ENCODE data around the gene TRAK1. TPM values are rescaled to one million over a fixed set of nuclear protein-coding genes. Genes with fewer than 3 reads are reported as not detected.

TRAK1 gene
- total RNA-seq, 1 experiment from 2014 or later: 41.0 TPM

DNA sequence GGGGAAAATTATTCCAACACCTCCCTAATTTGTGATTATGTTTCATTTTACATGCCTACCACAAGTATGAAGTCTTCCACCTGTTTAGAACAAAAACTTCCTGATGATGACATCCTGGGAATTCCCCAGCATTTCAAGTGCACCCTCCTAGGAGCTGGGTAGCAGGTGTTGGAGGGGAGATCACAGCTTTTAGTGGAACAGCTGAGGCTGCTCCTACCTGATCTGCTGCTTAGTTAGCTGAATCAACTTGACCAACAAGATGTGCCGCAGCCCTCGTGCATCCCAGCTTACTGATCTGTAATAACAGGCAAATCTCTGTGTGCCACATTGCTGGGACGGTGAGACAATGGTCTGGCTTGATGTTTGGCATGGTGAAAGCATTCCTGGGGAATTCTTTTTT lies 29.7 kb downstream of the TRAK1 start:
- H3K36me3 Mint-ChIP-seq: peaks cover 5% of the 10 kb centered on the region
- no peak for TF ChIP-seq SOX15 (CRISPR knock-in tag; IDR thresholded peaks at IDR 0.05)
- TF ChIP-seq, protein P1, sequence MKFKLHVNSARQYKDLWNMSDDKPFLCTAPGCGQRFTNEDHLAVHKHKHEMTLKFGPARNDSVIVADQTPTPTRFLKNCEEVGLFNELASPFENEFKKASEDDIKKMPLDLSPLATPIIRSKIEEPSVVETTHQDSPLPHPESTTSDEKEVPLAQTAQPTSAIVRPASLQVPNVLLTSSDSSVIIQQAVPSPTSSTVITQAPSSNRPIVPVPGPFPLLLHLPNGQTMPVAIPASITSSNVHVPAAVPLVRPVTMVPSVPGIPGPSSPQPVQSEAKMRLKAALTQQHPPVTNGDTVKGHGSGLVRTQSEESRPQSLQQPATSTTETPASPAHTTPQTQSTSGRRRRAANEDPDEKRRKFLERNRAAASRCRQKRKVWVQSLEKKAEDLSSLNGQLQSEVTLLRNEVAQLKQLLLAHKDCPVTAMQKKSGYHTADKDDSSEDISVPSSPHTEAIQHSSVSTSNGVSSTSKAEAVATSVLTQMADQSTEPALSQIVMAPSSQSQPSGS (CRISPR knock-in tag; IDR thresholded peaks at IDR 0.05; ENCODE audit: borderline replicate concordance, low read depth): no peak
- no peak for TF ChIP-seq FOXK1 (CRISPR knock-in tag; IDR thresholded peaks at IDR 0.05)
- TF ChIP-seq OVOL2 (CRISPR knock-in tag; IDR thresholded peaks at IDR 0.05; ENCODE audit: borderline replicate concordance): no peak
- TF ChIP-seq, protein P2, sequence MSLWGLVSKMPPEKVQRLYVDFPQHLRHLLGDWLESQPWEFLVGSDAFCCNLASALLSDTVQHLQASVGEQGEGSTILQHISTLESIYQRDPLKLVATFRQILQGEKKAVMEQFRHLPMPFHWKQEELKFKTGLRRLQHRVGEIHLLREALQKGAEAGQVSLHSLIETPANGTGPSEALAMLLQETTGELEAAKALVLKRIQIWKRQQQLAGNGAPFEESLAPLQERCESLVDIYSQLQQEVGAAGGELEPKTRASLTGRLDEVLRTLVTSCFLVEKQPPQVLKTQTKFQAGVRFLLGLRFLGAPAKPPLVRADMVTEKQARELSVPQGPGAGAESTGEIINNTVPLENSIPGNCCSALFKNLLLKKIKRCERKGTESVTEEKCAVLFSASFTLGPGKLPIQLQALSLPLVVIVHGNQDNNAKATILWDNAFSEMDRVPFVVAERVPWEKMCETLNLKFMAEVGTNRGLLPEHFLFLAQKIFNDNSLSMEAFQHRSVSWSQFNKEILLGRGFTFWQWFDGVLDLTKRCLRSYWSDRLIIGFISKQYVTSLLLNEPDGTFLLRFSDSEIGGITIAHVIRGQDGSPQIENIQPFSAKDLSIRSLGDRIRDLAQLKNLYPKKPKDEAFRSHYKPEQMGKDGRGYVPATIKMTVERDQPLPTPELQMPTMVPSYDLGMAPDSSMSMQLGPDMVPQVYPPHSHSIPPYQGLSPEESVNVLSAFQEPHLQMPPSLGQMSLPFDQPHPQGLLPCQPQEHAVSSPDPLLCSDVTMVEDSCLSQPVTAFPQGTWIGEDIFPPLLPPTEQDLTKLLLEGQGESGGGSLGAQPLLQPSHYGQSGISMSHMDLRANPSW (CRISPR knock-in tag; conservative IDR thresholded peaks at IDR 0.05; ENCODE audit: low read depth): no peak
- TF ChIP-seq, protein P3, sequence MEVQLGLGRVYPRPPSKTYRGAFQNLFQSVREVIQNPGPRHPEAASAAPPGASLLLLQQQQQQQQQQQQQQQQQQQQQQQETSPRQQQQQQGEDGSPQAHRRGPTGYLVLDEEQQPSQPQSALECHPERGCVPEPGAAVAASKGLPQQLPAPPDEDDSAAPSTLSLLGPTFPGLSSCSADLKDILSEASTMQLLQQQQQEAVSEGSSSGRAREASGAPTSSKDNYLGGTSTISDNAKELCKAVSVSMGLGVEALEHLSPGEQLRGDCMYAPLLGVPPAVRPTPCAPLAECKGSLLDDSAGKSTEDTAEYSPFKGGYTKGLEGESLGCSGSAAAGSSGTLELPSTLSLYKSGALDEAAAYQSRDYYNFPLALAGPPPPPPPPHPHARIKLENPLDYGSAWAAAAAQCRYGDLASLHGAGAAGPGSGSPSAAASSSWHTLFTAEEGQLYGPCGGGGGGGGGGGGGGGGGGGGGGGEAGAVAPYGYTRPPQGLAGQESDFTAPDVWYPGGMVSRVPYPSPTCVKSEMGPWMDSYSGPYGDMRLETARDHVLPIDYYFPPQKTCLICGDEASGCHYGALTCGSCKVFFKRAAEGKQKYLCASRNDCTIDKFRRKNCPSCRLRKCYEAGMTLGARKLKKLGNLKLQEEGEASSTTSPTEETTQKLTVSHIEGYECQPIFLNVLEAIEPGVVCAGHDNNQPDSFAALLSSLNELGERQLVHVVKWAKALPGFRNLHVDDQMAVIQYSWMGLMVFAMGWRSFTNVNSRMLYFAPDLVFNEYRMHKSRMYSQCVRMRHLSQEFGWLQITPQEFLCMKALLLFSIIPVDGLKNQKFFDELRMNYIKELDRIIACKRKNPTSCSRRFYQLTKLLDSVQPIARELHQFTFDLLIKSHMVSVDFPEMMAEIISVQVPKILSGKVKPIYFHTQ (CRISPR knock-in tag; IDR thresholded peaks at IDR 0.05): no peak
- TF ChIP-seq, protein P4, sequence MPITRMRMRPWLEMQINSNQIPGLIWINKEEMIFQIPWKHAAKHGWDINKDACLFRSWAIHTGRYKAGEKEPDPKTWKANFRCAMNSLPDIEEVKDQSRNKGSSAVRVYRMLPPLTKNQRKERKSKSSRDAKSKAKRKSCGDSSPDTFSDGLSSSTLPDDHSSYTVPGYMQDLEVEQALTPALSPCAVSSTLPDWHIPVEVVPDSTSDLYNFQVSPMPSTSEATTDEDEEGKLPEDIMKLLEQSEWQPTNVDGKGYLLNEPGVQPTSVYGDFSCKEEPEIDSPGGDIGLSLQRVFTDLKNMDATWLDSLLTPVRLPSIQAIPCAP (CRISPR knock-in tag; IDR thresholded peaks at IDR 0.05): no peak
- no peak for TF ChIP-seq NR3C1 (CRISPR knock-in tag; conservative IDR thresholded peaks at IDR 0.05; ENCODE audit: low read depth)
- TF ChIP-seq, protein P5, sequence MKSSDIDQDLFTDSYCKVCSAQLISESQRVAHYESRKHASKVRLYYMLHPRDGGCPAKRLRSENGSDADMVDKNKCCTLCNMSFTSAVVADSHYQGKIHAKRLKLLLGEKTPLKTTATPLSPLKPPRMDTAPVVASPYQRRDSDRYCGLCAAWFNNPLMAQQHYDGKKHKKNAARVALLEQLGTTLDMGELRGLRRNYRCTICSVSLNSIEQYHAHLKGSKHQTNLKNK (CRISPR knock-in tag; IDR thresholded peaks at IDR 0.05): no peak
- TF ChIP-seq NFE2L1 (CRISPR knock-in tag; IDR thresholded peaks at IDR 0.05): no peak
- TF ChIP-seq, protein P6, sequence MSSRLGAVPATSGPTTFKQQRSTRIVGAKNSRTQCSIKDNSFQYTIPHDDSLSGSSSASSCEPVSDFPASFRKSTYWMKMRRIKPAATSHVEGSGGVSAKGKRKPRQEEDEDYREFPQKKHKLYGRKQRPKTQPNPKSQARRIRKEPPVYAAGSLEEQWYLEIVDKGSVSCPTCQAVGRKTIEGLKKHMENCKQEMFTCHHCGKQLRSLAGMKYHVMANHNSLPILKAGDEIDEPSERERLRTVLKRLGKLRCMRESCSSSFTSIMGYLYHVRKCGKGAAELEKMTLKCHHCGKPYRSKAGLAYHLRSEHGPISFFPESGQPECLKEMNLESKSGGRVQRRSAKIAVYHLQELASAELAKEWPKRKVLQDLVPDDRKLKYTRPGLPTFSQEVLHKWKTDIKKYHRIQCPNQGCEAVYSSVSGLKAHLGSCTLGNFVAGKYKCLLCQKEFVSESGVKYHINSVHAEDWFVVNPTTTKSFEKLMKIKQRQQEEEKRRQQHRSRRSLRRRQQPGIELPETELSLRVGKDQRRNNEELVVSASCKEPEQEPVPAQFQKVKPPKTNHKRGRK (CRISPR knock-in tag; IDR thresholded peaks at IDR 0.05; ENCODE audit: borderline replicate concordance): no peak
- no peak for TF ChIP-seq RELA (CRISPR knock-in tag; IDR thresholded peaks at IDR 0.05; ENCODE audit: borderline replicate concordance)
- TF ChIP-seq ZNF138 (CRISPR knock-in tag; conservative IDR thresholded peaks at IDR 0.05): no peak
- no peak for TF ChIP-seq FOXP1 (CRISPR knock-in tag; IDR thresholded peaks at IDR 0.05; ENCODE audit: borderline replicate concordance)
- no peak for TF ChIP-seq TEAD4 (CRISPR knock-in tag; IDR thresholded peaks at IDR 0.05)
- TF ChIP-seq ATF1 (CRISPR knock-in tag; IDR thresholded peaks at IDR 0.05): no peak
- ATAC-seq: no peak
- CTCF ChIA-PET: interaction anchor here (0.6 to 6.0 kb wide), 3 partner anchors 39 to 74 kb away, joined by 3 to 164 read pairs (median 6); no protein-coding TSS in a partner anchor
- no peak overlapping the region for H3K27ac Mint-ChIP-seq
- H3K4me1 Mint-ChIP-seq: peaks cover 42% of the 10 kb centered on the region
- no peak for DNase-seq (ENCODE audit: low spot score)
- H3K9me3 Mint-ChIP-seq: no peaks in the 10 kb centered on the region
- POLR2A ChIA-PET: no interaction called here
- no peaks in the 10 kb centered on the region for H3K27me3 Mint-ChIP-seq (ENCODE audit: low read depth)
- no peak overlapping the region for H3K4me3 Mint-ChIP-seq
